CD4-positive, alpha-beta memory T cell (primary cell): ENCODE results near the gene RPL4. TPM values are rescaled to one million over a fixed set of nuclear protein-coding genes. Genes with fewer than 3 reads are reported as not detected.

Source experiments
- microRNA-seq: library from miRNA; unstranded; fragments of <30 nt; microRNA quantifications from one replicate; pipeline ENCODE4 v1.2.0, GENCODE V29; 2021; ENCODE audit warnings: borderline replicate concordance, borderline number of aligned reads, borderline microRNAs expressed, mixed read lengths
- polyA plus RNA-seq, 2 donors: library from polyadenylated mRNA; unstranded; fragments of 300-500 nt; fragmentation: Illumina TruSeq; gene quantifications; one replicate each; pipeline ENCODE4 v1.2.3, GENCODE V29; 2021
- total RNA-seq, 2 experiments: library from RNA; stranded (reverse); gene quantifications; one replicate each; pipeline ENCODE4 v1.2.3, GENCODE V29; 2021

Gene RPL4
- total and polyA plus RNA-seq, 4 experiments from 2014 or later, result 1,070 to 4,004 (median 2,640) TPM

Small RNAs within 50 kb of the gene (microRNA-seq; reads per million reads assigned to microRNA genes)
- gene MIR4512, result not detected

Other genes starting within 250 kb of the RPL4 start
- gene DIS3L, start 211.3 kb downstream of the RPL4 start, total RNA-seq, result 10 to 100 TPM; 36.8 to 40.3 TPM
- gene DIS3L, start 211.3 kb downstream of the RPL4 start, polyA plus RNA-seq, result 10 to 100 TPM; 32.4 to 35.6 TPM
- 1 to 10 TPM; 5.9 to 9.0 TPM for gene TIPIN, start 148.2 kb downstream of the RPL4 start, total RNA-seq
- gene TIPIN, start 148.2 kb downstream of the RPL4 start, polyA plus RNA-seq, result 1 to 10 TPM; 5.0 to 6.9 TPM
- gene MAP2K1, start 117.9 kb downstream of the RPL4 start, total RNA-seq, result 10 to 100 TPM; 54.0 to 54.9 TPM
- gene MAP2K1, start 117.9 kb downstream of the RPL4 start, polyA plus RNA-seq, result 10 to 100 TPM; 44.9 to 71.2 TPM
- 10 to 100 TPM; 32.5 to 36.6 TPM for gene SNAPC5, start 7.1 kb downstream of the RPL4 start, total RNA-seq
- gene SNAPC5, start 7.1 kb downstream of the RPL4 start, polyA plus RNA-seq, result 10 to 100 TPM; 58.2 to 76.1 TPM
- 1 to 10 TPM; 5.1 to 6.5 TPM for gene ZWILCH, start 471 bp upstream of the RPL4 start, total RNA-seq
- 1 to 10 TPM; 6.2 to 7.2 TPM for gene ZWILCH, start 471 bp upstream of the RPL4 start, polyA plus RNA-seq
- not detected for gene LCTL, start 61.1 kb upstream of the RPL4 start, total RNA-seq
- gene LCTL, start 61.1 kb upstream of the RPL4 start, polyA plus RNA-seq, result not detected
- gene SMAD6, start 197.4 kb upstream of the RPL4 start, total RNA-seq, result under 1 TPM; 0.09 to 0.11 TPM
- not detected for gene SMAD6, start 197.4 kb upstream of the RPL4 start, polyA plus RNA-seq